ENCODE data around the gene RPL38.

RPL38 gene

GRCh38 chr17:74250324-74250995 lies 47.0 kb downstream of the RPL38 start:
- DNase-seq (ENCODE audit: low read depth): no peak

GRCh38 chr17:74251051-74251450 lies 47.6 kb downstream of the RPL38 start:
- no peak for DNase-seq (ENCODE audit: low read depth)

- DNase-seq (ENCODE audit: low read depth): no peak
Observed at GRCh38 chr17:74251569-74251968, 48.1 kb downstream of the RPL38 start.

- DNase-seq (ENCODE audit: low read depth): no peak
Observed at GRCh38 chr17:74252211-74252610, 48.7 kb downstream of the RPL38 start.

- no peak for DNase-seq (ENCODE audit: low read depth)
Observed at GRCh38 chr17:74253036-74253435, 49.6 kb downstream of the RPL38 start.

GRCh38 chr17:74257311-74257710 lies 53.8 kb downstream of the RPL38 start:
- DNase-seq (ENCODE audit: low read depth): no peak

- DNase-seq (ENCODE audit: low read depth): no peak
Observed at GRCh38 chr17:74259667-74260524, 56.4 kb downstream of the RPL38 start.

Data from activated T-helper 1 cell treated with Interleukin-2 at 50 U/mL for 16 hours (primary cell).